Small intestine (tissue), 7 donors: ENCODE data around the gene TRIP4. TPM values are rescaled to one million over a fixed set of nuclear protein-coding genes. Genes with fewer than 3 reads are reported as not detected.

ENCODE experiments used
- DNase-seq, 2 donors: peaks; one replicate each; pipeline versions ENCODE4 v3.0.0 to v3.0.0-alpha.2; 2013
- FAIRE-seq: peaks from 2 replicates; lab custom pipeline; 2012; peaks lifted over from hg19 to GRCh38; lab: Jason Lieb, UNC
- H3K27ac ChIP-seq, 3 donors: one replicate each; pipeline ENCODE4 v1.5.1; 2013; ENCODE audit warnings: low read length in 2 of 3, mild to moderate bottlenecking in 2 of 3, control low read depth in 1 of 3, inconsistent platforms in 1 of 3, low read depth in 1 of 3, moderate library complexity in 1 of 3
- H3K27me3 ChIP-seq, 3 donors: one replicate each; pipeline ENCODE4 v1.6.1; 2013; ENCODE audit warnings: low read length in 3 of 3, inconsistent platforms in 1 of 3; ENCODE audit not compliant: control insufficient read depth in 3 of 3, insufficient read depth in 3 of 3
- H3K36me3 ChIP-seq, 3 donors: one replicate each; pipeline ENCODE4 v1.6.1; 2013; ENCODE audit warnings: low read length in 3 of 3, inconsistent platforms in 1 of 3, low read depth in 1 of 3, mild to moderate bottlenecking in 1 of 3, moderate library complexity in 1 of 3; ENCODE audit not compliant: control insufficient read depth in 3 of 3, insufficient read depth in 2 of 3
- H3K4me1 ChIP-seq, 3 donors: one replicate each; pipeline ENCODE4 v1.6.1; 2013; ENCODE audit warnings: low read length in 2 of 3, inconsistent platforms in 1 of 3, low read depth in 1 of 3, mild to moderate bottlenecking in 1 of 3, moderate library complexity in 1 of 3; ENCODE audit not compliant: control insufficient read depth in 3 of 3, insufficient read depth in 2 of 3
- H3K4me3 ChIP-seq, 3 donors: one replicate each; pipeline ENCODE4 v1.5.1; 2013; ENCODE audit warnings: low read length in 3 of 3, control low read depth in 1 of 3, inconsistent platforms in 1 of 3, low read depth in 1 of 3, mild to moderate bottlenecking in 1 of 3, moderate library complexity in 1 of 3
- H3K9me3 ChIP-seq, 2 donors: one replicate each; pipeline ENCODE4 v1.6.1; 2013; ENCODE audit warnings: low read depth in 1 of 2, low read length in 1 of 2; ENCODE audit not compliant: control insufficient read depth in 2 of 2, insufficient read depth in 1 of 2
- WGBS, 3 donors: extraction: QIAGEN DNeasy Blood & Tissue Kit; methylation state at CpG; one replicate each; pipeline ENCODE4 v1.1.7; 2013; 5-methylcytosine and 5-hydroxymethylcytosine counted together
- polyA plus RNA-seq, 4 donors: library from polyadenylated mRNA; stranded (reverse) in 3 of 4; unstranded in 1 of 4; fragments of 200-250 nt in 3 of 4; fragments of 120-200 nt in 1 of 4; gene quantifications; one replicate each; pipeline versions ENCODE4 v1.2.1 to v1.2.3, GENCODE V29; 2013
- donor health status: healthy with polysubstance abuse.
- donor health status: control.
- donor health status: control.
- donor health status: Bipolar disorder and iron deficiency.
- donor health status: healthy.

Gene TRIP4
- polyA plus RNA-seq, 4 donors: 21.9 to 63.3 (median 30.7) TPM

GRCh38 chr15:64426845-64427465 is 39.3 kb downstream of the TRIP4 start:
- Histone ChIP-seq H3K9me3 (no peaks in the 10 kb centered on the region), H3K27ac (no peak overlapping the region), H3K27me3 (no peaks in the 10 kb centered on the region), H3K36me3 (peaks cover 6 to 39% (median 15%) of the 10 kb centered on the region in 3 donors), H3K4me1 (no peaks in the 10 kb centered on the region), H3K4me3 (no peak overlapping the region)
- WGBS, 3 donors: 79 to 90% (median 89%) methylated on average over 7 of the region's 7 CpGs
- DNase-seq (peak; percentile 13 to 33), FAIRE-seq (no peak)

GRCh38 chr15:64429448-64429847 is 41.8 kb downstream of the TRIP4 start:
- DNase-seq (no peak), FAIRE-seq (no peak)
- no peaks in the 10 kb centered on the region for H3K9me3 ChIP-seq
- no peaks in the 10 kb centered on the region for H3K27me3 ChIP-seq
- no peak overlapping the region for H3K27ac ChIP-seq
- no peaks in the 10 kb centered on the region for H3K4me1 ChIP-seq
- H3K4me3 ChIP-seq: no peak overlapping the region
- peaks cover 6 to 47% (median 6%) of the 10 kb centered on the region in 3 donors for H3K36me3 ChIP-seq

- peak overlapping the region in 2 of 3 donors; percentile 20 to 62 for H3K27ac ChIP-seq
- WGBS, 3 donors: 32 to 73% (median 53%) methylated on average over 3 of the region's 3 CpGs
Observed at GRCh38 chr15:64430000-64430735, 42.5 kb downstream of the TRIP4 start.

GRCh38 chr15:64437982-64438381 is 50.3 kb downstream of the TRIP4 start:
- WGBS, 3 donors: 95 to 100% (median 95%) methylated on average over 1 of the region's 1 CpG
- Histone ChIP-seq H3K4me1 (no peaks in the 10 kb centered on the region), H3K4me3 (no peak overlapping the region), H3K9me3 (no peaks in the 10 kb centered on the region), H3K27ac (no peak overlapping the region), H3K27me3 (no peaks in the 10 kb centered on the region), H3K36me3 (peaks cover 0 to 28% (median 0%) of the 10 kb centered on the region in 3 donors)
- DNase-seq (no peak), FAIRE-seq (no peak)

More at GRCh38 chr15:64430000-64430735, 42.5 kb downstream of the TRIP4 start:
- Histone ChIP-seq H3K27me3 (no peaks in the 10 kb centered on the region), H3K36me3 (peaks cover 3 to 43% (median 6%) of the 10 kb centered on the region in 3 donors), H3K9me3 (no peaks in the 10 kb centered on the region), H3K4me1 (no peaks in the 10 kb centered on the region), H3K4me3 (no peak overlapping the region)
- DNase-seq (peak in 1 of 2 donors; percentile 56), FAIRE-seq (no peak)

GRCh38 chr15:64438653-64439447 is 51.2 kb downstream of the TRIP4 start:
- 71 to 79% (median 72%) methylated on average over 6 of the region's 6 CpGs for WGBS, 3 donors
- no peaks in the 10 kb centered on the region for H3K9me3 ChIP-seq
- FAIRE-seq (no peak), DNase-seq (no peak)
- H3K27ac ChIP-seq: no peak overlapping the region
- H3K27me3 ChIP-seq: no peaks in the 10 kb centered on the region
- H3K36me3 ChIP-seq: peaks cover 0 to 24% (median 0%) of the 10 kb centered on the region in 3 donors
- H3K4me1 ChIP-seq: peaks cover 0 to 6% (median 4%) of the 10 kb centered on the region in 3 donors
- no peak overlapping the region for H3K4me3 ChIP-seq

GRCh38 chr15:64441852-64442251 is 54.2 kb downstream of the TRIP4 start:
- no peaks in the 10 kb centered on the region for H3K27me3 ChIP-seq
- DNase-seq (no peak), FAIRE-seq (no peak)
- H3K4me1 ChIP-seq: peaks cover 0 to 11% (median 6%) of the 10 kb centered on the region in 3 donors
- H3K36me3 ChIP-seq: peaks cover 0 to 26% (median 4%) of the 10 kb centered on the region in 3 donors
- no peak overlapping the region for H3K4me3 ChIP-seq
- H3K27ac ChIP-seq: no peak overlapping the region
- no peaks in the 10 kb centered on the region for H3K9me3 ChIP-seq
- 85 to 100% (median 94%) methylated on average over 3 of the region's 3 CpGs for WGBS, 3 donors

GRCh38 chr15:64443016-64443415 is 55.4 kb downstream of the TRIP4 start:
- H3K9me3 ChIP-seq: no peaks in the 10 kb centered on the region
- no peak for DNase-seq
- no peaks in the 10 kb centered on the region for H3K27me3 ChIP-seq
- FAIRE-seq: no peak
- peaks cover 0 to 11% (median 6%) of the 10 kb centered on the region in 3 donors for H3K4me1 ChIP-seq
- H3K36me3 ChIP-seq: peaks cover 6 to 27% (median 10%) of the 10 kb centered on the region in 3 donors
- H3K4me3 ChIP-seq: no peak overlapping the region
- H3K27ac ChIP-seq: peak overlapping the region in 2 of 3 donors; percentile 24 to 47
- WGBS, 3 donors: 91 to 98% (median 98%) methylated on average over 2 of the region's 2 CpGs
